KMS-11 (cell line): ENCODE data around the gene CXorf58.
A peak's percentile ranks its signal among the peaks of the same experiment; 100 is the strongest.

Experiments used
- H2AFZ ChIP-seq: fragments of 200-600 bp; sonication (generic); 2 replicates; pipeline ENCODE4 v1.6.1; 2016; ENCODE audit warnings: antibody characterized with exemption, mixed run types, low read depth
- H3K27ac ChIP-seq: fragments of 200-600 bp; sonication (generic); 2 replicates; pipeline ENCODE4 v1.6.1; 2016; ENCODE audit warnings: mild to moderate bottlenecking, mixed run types
- H3K27me3 ChIP-seq: fragments of 200-600 bp; sonication (generic); 2 replicates; pipeline ENCODE4 v1.6.1; 2017; ENCODE audit warnings: mild to moderate bottlenecking, low read depth, mixed run types, moderate library complexity; ENCODE audit not compliant: insufficient read depth
- H3K36me3 ChIP-seq: fragments of 200-600 bp; sonication (generic); 2 replicates; pipeline ENCODE4 v1.6.1; 2017; ENCODE audit warnings: mild to moderate bottlenecking, mixed run types; ENCODE audit not compliant: insufficient read depth
- H3K4me1 ChIP-seq: fragments of 200-600 bp; sonication (generic); 2 replicates; pipeline ENCODE4 v1.6.1; 2016; ENCODE audit warnings: mild to moderate bottlenecking, low read depth, mixed run types; ENCODE audit not compliant: poor library complexity, severe bottlenecking
- H3K4me2 ChIP-seq: fragments of 200-600 bp; sonication (generic); 2 replicates; pipeline ENCODE4 v1.7.0; 2016; ENCODE audit warnings: mild to moderate bottlenecking, mixed run types
- H3K4me3 ChIP-seq: fragments of 200-600 bp; sonication (generic); IDR thresholded peaks from 2 replicates; pipeline ENCODE4 v1.6.1; 2017; ENCODE audit warnings: low read depth, low read length, mixed read lengths; ENCODE audit not compliant: insufficient read depth
- H3K79me2 ChIP-seq: fragments of 200-600 bp; sonication (generic); 2 replicates; pipeline ENCODE4 v1.6.1; 2016; ENCODE audit warnings: low read depth, mixed run types; ENCODE audit not compliant: insufficient read depth
- H3K9ac ChIP-seq: fragments of 200-600 bp; sonication (generic); 2 replicates; pipeline ENCODE4 v1.6.1; 2016; ENCODE audit warnings: mild to moderate bottlenecking, mixed run types
- H4K20me1 ChIP-seq: fragments of 200-600 bp; sonication (generic); 2 replicates; pipeline ENCODE4 v1.6.1; 2016; ENCODE audit warnings: mild to moderate bottlenecking, mixed run types; ENCODE audit not compliant: insufficient read depth
- TF ChIP-seq, protein P1 (sequence below): fragments of 200-600 bp; sonication (generic); conservative IDR thresholded peaks from 2 replicates; pipeline ENCODE4 v1.6.1; 2017; ENCODE audit warnings: low read depth, mild to moderate bottlenecking, antibody characterized with exemption, low read length, moderate library complexity, mixed read lengths

The CXorf58 gene

DNA sequence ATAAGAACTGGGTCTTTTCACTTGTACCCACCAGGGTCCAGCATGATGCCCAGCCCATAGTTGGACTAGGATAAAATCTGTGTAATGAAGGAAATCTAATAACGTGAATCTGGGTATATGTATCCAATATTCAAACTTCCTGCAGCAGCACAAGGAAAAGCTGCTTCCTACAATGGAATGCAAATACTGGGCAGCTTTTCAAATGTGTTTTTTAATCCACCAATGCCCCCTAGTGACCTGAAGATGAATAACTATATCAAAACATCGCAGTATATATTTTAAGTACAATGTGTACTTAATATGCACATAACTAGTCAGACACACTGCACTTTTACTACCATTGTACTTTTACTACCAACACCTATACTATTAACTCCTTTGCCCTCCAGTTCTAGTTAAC lies 5.4 kb upstream of the CXorf58 start:
- no peak overlapping the region for H3K4me2 ChIP-seq
- no peaks in the 10 kb centered on the region for H4K20me1 ChIP-seq
- no peak overlapping the region for H2AFZ ChIP-seq
- H3K27ac ChIP-seq = no peak overlapping the region
- H3K9ac ChIP-seq = no peak overlapping the region
- H3K27me3 ChIP-seq = no peaks in the 10 kb centered on the region
- no peaks in the 10 kb centered on the region for H3K36me3 ChIP-seq
- H3K4me3 ChIP-seq = no peak overlapping the region
- TF ChIP-seq, protein P1, sequence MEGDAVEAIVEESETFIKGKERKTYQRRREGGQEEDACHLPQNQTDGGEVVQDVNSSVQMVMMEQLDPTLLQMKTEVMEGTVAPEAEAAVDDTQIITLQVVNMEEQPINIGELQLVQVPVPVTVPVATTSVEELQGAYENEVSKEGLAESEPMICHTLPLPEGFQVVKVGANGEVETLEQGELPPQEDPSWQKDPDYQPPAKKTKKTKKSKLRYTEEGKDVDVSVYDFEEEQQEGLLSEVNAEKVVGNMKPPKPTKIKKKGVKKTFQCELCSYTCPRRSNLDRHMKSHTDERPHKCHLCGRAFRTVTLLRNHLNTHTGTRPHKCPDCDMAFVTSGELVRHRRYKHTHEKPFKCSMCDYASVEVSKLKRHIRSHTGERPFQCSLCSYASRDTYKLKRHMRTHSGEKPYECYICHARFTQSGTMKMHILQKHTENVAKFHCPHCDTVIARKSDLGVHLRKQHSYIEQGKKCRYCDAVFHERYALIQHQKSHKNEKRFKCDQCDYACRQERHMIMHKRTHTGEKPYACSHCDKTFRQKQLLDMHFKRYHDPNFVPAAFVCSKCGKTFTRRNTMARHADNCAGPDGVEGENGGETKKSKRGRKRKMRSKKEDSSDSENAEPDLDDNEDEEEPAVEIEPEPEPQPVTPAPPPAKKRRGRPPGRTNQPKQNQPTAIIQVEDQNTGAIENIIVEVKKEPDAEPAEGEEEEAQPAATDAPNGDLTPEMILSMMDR = peak; percentile 69
- H3K4me1 ChIP-seq = peaks cover 18% of the 10 kb centered on the region
- H3K79me2 ChIP-seq = peaks cover 16% of the 10 kb centered on the region; the same call in 1 of the 2 replicates

DNA sequence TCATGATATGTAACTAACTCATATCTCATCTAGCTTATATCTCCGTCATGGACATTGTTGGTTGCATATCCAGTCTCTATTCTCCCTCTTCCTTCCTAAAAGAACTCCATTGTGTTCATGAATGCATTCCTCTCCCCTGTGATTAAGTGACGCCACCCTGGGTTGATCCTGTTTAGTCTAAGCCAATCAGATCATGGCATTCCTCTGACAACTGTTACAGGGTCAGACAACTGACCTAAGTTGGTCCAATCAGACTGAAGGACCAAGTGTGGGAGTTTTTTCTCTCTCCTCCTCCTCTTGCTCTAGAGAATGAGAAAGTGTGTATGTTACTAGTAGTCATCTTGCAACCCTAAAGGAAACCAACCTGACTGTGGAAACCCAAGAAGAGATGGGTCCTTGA lies 3.7 kb upstream of the CXorf58 start:
- Histone ChIP-seq H3K9ac (no peak overlapping the region), H3K27ac (no peak overlapping the region), H3K27me3 (no peaks in the 10 kb centered on the region), H3K4me1 (peaks cover 26% of the 10 kb centered on the region), H3K36me3 (no peaks in the 10 kb centered on the region), H3K79me2 (peaks cover 16% of the 10 kb centered on the region; the same call in 1 of the 2 replicates), H3K4me2 (no peak overlapping the region), H3K4me3 (no peak overlapping the region), H2AFZ (no peak overlapping the region), H4K20me1 (no peaks in the 10 kb centered on the region)
- TF ChIP-seq, protein P1 = no peak

DNA sequence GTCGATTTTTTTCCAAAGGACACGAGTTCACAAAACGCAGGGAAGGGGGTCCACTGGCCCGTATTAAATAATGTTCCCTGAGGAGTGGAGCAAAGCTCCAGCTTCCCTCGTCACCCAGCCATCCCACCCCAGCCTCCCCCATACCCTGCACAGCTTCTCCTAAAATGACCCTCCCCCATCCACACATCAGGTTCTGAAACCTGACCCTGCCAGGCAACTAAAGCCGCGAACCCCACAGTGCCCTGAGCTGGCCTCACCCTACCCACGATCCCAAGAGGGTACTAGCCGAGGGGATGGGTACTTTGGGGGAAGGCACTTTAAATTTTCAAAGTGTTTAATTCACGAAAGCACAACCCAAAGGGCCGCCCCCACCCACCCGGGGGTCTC lies 702 bp upstream of the CXorf58 start:
- H2AFZ ChIP-seq = peak overlapping the region; percentile 58

DNA sequence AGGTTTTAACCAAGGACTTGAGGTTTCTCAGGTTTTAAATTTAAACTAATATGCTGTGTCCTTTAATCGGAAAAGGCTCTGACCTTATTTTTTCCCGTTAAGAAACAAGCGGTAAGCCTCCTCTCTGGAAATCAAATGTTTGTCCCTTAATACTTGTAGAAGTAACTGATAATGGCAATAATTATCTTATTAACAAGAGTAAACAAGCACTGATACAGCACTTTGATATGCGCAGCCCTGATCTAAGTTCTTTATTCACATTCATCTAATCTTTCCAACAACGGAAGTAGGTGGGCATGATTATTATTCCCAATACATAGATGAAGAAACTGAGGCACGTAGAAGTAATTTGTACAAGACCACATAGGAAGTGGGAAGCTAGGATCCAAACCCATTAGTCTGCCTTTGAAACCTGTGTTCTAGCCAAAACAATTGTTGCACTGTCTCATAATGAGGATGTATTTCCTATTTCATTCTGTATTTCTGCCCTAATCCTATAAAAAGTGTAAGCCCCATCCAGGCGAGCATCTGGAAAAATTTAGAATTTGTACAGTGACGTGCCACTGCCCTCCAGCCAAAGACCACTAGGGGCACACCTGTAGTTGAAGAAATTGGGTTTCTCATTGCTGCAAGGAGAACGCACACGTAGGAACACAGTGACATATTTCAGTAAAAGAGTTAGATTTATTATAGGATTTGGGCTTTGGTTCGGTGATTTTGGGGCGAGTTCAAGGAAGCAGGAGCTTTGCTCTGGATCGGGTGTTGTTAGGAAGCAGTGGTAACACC lies 606 bp downstream of the CXorf58 start:
- no peaks in the 10 kb centered on the region for H3K36me3 ChIP-seq
- H3K79me2 ChIP-seq = peaks cover 16% of the 10 kb centered on the region; the same call in 1 of the 2 replicates
- H2AFZ ChIP-seq = peak overlapping the region; percentile 97
- H3K4me1 ChIP-seq = peaks cover 20% of the 10 kb centered on the region
- H3K9ac ChIP-seq = peak overlapping the region; percentile 92; the same call in 1 of the 2 replicates
- peak overlapping the region; percentile 98 for H3K27ac ChIP-seq
- TF ChIP-seq, protein P1 = peak; percentile 9; the same call in 1 of the 2 replicates
- H3K27me3 ChIP-seq = no peaks in the 10 kb centered on the region
- H3K4me3 ChIP-seq = no peak overlapping the region
- H3K4me2 ChIP-seq = peak overlapping the region; percentile 78
- H4K20me1 ChIP-seq = no peaks in the 10 kb centered on the region

More for the DNA sequence above, 702 bp upstream of the CXorf58 start:
- Histone ChIP-seq H3K9ac (peak overlapping the region; percentile 92), H4K20me1 (no peaks in the 10 kb centered on the region), H3K4me1 (peaks cover 22% of the 10 kb centered on the region), H3K79me2 (peaks cover 16% of the 10 kb centered on the region; the same call in 1 of the 2 replicates), H3K4me3 (no peak overlapping the region), H3K27me3 (no peaks in the 10 kb centered on the region), H3K36me3 (no peaks in the 10 kb centered on the region), H3K27ac (peak overlapping the region; percentile 98), H3K4me2 (peak overlapping the region; percentile 78)
- TF ChIP-seq, protein P1 = no peak; the same call in 1 of the 2 replicates
